ENCODE data around the gene SLC15A1. TPM values are rescaled to one million over a fixed set of nuclear protein-coding genes. Genes with fewer than 3 reads are reported as not detected.

The SLC15A1 gene
- total and polyA plus RNA-seq, 11 donors, result not detected

DNA sequence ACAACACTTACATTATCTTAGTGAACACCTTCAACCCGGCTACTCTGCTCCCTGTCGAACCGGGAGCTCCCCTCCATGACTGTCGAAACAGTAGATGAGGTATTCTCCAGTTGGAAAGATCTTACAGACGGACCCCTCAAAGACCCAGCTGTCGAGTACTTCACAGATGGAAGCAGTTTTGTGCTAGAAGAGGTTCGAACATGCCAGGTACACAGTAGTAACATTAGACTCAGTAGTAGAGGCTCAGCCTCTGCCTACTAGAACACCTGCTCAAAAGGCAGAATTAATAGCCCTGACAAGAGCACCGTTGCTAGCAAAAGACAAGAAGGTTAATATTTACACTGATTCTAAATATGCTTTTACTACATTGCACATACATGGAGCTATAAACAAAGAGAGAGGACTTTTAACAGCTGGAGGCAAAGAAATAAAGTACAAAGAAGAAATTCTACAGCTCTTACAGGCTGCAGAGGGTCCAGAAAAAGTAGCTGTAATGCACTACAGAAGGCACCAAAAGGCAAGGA lies 13.6 kb upstream of the SLC15A1 start:
- H3K36me3 ChIP-seq, result no peaks in the 10 kb centered on the region
- no peak for TF ChIP-seq POLR2A (IDR thresholded peaks at IDR 0.05)
- TF ChIP-seq, protein P1, sequence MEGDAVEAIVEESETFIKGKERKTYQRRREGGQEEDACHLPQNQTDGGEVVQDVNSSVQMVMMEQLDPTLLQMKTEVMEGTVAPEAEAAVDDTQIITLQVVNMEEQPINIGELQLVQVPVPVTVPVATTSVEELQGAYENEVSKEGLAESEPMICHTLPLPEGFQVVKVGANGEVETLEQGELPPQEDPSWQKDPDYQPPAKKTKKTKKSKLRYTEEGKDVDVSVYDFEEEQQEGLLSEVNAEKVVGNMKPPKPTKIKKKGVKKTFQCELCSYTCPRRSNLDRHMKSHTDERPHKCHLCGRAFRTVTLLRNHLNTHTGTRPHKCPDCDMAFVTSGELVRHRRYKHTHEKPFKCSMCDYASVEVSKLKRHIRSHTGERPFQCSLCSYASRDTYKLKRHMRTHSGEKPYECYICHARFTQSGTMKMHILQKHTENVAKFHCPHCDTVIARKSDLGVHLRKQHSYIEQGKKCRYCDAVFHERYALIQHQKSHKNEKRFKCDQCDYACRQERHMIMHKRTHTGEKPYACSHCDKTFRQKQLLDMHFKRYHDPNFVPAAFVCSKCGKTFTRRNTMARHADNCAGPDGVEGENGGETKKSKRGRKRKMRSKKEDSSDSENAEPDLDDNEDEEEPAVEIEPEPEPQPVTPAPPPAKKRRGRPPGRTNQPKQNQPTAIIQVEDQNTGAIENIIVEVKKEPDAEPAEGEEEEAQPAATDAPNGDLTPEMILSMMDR (IDR thresholded peaks at IDR 0.05), result no peak
- H3K27me3 ChIP-seq, result no peaks in the 10 kb centered on the region
- no peak overlapping the region for H3K27ac ChIP-seq
- WGBS, 4 donors, result 83 to 91% (median 87%) methylated on average over 8 of the region's 8 CpGs
- no peaks in the 10 kb centered on the region for H3K4me1 ChIP-seq
- intact Hi-C loops (cut with DNase I), result no loop called here
- no peaks in the 10 kb centered on the region for H3K9me3 ChIP-seq
- no peak for DNase-seq
- H3K4me3 ChIP-seq, result no peak overlapping the region
- no peak for ATAC-seq

DNA sequence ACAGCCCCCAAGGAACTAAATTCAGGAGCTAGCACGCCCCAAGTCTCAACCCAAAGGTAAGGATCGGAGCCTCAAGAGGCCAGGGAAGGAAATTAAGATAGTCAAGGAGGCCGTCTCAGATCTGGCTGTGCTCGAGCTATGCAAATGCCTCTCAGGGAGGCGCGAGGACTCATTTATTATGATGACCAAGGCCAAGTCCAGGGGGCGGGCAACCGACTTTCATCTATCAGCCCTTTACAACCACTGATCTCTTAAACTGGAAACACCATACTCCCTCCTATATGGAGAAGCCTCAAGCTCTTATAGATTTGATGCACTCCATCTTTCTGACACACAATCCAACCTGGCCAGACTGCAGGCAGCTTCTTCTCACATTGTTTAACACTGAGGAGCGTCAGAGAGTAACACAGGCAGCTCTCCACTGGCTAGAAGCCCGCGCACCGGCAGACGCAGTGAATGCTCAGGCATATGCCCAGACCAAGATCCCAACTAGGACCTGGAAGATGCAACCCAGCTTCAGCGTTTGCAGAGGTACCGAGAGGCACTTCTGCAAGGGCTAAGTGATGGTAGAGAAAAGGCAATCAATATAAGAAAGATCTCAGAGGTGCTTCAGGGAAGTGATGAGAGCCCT lies 9.6 kb upstream of the SLC15A1 start:
- DNase-seq (no peak), ATAC-seq (no peak)
- Histone ChIP-seq H3K4me3 (peak overlapping the region in 9 of 12 donors; percentile 6 to 40 (median 25)), H3K4me1 (no peaks in the 10 kb centered on the region), H3K36me3 (no peaks in the 10 kb centered on the region), H3K27me3 (no peaks in the 10 kb centered on the region), H3K27ac (no peak overlapping the region), H3K9me3 (no peaks in the 10 kb centered on the region)
- 82 to 84% (median 83%) methylated on average over 15 of the region's 15 CpGs for WGBS, 4 donors
- TF ChIP-seq, protein P1 (IDR thresholded peaks at IDR 0.05), result no peak
- TF ChIP-seq POLR2A (IDR thresholded peaks at IDR 0.05), result no peak
- intact Hi-C loops (cut with DNase I), result no loop called here

DNA sequence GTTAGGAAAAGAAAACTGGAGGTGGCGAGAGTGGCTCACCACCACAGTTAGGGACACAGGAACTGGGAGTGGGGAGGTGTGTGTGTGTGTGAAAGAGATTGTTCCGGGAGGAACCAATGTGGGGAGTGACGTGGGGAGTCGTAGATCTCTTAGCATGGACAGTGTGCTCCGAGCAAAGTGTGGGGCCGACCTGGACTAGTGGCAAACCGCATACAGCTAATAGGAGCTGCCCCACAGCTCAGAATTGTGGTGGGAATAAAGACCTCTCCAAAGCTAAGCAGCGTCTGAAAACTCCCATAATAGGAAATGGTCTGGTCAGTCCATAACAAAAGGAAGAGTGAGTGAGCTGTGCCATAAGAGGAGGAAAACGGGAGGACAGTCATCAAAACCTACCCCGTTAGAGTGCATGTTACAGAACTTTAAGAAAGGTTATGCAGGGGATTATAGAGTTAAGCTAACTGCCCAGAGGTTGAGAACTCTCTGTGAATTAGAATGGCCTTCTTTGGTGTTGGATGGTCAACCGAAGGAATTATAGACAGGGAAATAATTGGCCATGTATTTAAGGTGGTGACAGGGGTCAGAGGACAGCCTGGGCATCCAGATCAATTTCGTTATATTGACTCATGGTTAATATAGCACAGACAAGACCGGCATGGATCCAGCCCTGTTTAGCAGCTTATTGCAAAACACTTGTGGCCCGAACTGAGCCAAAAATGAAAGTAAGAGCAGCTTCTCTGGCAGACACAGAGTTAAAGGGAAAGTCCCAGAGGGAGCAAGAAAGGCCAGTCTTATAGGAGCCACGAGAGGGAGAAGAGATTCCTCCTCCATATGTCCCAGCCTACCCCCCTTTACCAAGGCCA lies 8.9 kb upstream of the SLC15A1 start:
- H3K36me3 ChIP-seq, result no peaks in the 10 kb centered on the region
- no peaks in the 10 kb centered on the region for H3K27me3 ChIP-seq
- WGBS, 4 donors, result 67 to 78% (median 72%) methylated on average over 15 of the region's 15 CpGs
- no peak overlapping the region for H3K27ac ChIP-seq
- no peaks in the 10 kb centered on the region for H3K4me1 ChIP-seq
- intact Hi-C loops (cut with DNase I), result no loop called here
- no peak for ATAC-seq
- no peak for DNase-seq
- peak overlapping the region in 9 of 12 donors; percentile 6 to 40 (median 25) for H3K4me3 ChIP-seq
- H3K9me3 ChIP-seq, result no peaks in the 10 kb centered on the region
- TF ChIP-seq, protein P1 (IDR thresholded peaks at IDR 0.05), result no peak
- TF ChIP-seq POLR2A (IDR thresholded peaks at IDR 0.05), result no peak

DNA sequence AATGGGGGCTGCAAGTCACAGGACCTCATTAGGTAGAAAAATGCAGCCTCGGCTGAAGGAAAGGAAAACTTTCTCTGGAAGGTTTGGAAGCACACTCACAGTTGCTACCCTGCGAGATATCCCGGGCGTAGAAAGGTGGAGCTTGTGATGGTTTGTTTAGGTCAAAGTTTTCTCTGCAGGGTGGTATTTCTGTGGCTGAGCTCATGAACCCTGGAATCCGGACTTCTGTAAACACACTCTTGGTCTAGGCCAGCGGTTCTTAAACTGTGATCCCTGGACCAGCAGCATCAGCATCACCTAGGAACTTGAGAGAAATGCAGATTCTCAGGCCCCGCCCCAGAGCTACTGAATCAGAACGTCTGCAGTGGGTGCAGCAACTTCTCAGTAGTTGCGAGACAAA lies 3.3 kb upstream of the SLC15A1 start:
- ATAC-seq (no peak), DNase-seq (no peak)
- Histone ChIP-seq H3K4me3 (no peak overlapping the region), H3K36me3 (no peaks in the 10 kb centered on the region), H3K27me3 (peaks cover 15 to 43% (median 35%) of the 10 kb centered on the region in 9 donors), H3K27ac (no peak overlapping the region), H3K9me3 (peaks cover 0 to 12% (median 0%) of the 10 kb centered on the region in 12 donors), H3K4me1 (peaks cover 3 to 15% (median 9%) of the 10 kb centered on the region in 12 donors)
- intact Hi-C loops (cut with DNase I), result no loop called here
- TF ChIP-seq, protein P1 (IDR thresholded peaks at IDR 0.05), result no peak
- no peak for TF ChIP-seq POLR2A (IDR thresholded peaks at IDR 0.05)
- 82 to 91% (median 84%) methylated on average over 9 of the region's 9 CpGs for WGBS, 4 donors

Data from heart left ventricle (tissue), 16 donors.